K562 (cell line): ENCODE data around the gene QRICH1. TPM values are rescaled to one million over a fixed set of nuclear protein-coding genes. Genes with fewer than 3 reads are reported as not detected.

ENCODE experiments used
- BCL6 ChIP-seq: fragments of 250-450 bp; sonication (Bioruptor Pico); IDR thresholded peaks from 2 replicates; pipeline ENCODE4 v1.4.0; 2020
- BHLHE40 ChIP-seq: IDR thresholded peaks from 2 replicates; pipeline ENCODE4 v1.6.1; 2011; ENCODE audit warnings: low read length, improper control_type of control experiment
- CBFA2T2 ChIP-seq: fragments of 450-650 bp; conservative IDR thresholded peaks from 2 replicates; pipeline ENCODE4 v1.6.1; 2017; ENCODE audit warnings: mild to moderate bottlenecking
- CEBPG ChIP-seq, 3 experiments: fragments of 200-800 bp in 1 of 3; sonication (Bioruptor generic) in 1 of 3; sonication (generic) in 1 of 3; formaldehyde crosslinking in 1 of 3; IDR thresholded peaks in 2 of 3; conservative IDR thresholded peaks in 1 of 3; 2 replicates each; pipeline versions ENCODE4 v1.6.1 to v1.8.0; 2016 to 2022; ENCODE audit warnings: missing compliant biosample characterization in 2 of 3, missing genetic modification characterization in 2 of 3, mild to moderate bottlenecking in 1 of 3, missing genetic modification reagents in 1 of 3
- DPF2 ChIP-seq: fragments of 450-650 bp; IDR thresholded peaks from 2 replicates; pipeline ENCODE4 v1.6.1; 2016
- FOSL1 ChIP-seq: fragments of 200-800 bp; sonication (Bioruptor generic); conservative IDR thresholded peaks from 2 replicates; pipeline ENCODE4 v1.6.1; 2016; ENCODE audit warnings: missing genetic modification characterization, missing compliant biosample characterization
- HMG20A ChIP-seq: fragments of 450-650 bp; formaldehyde crosslinking; conservative IDR thresholded peaks from 2 replicates; pipeline ENCODE4 v1.4.0; 2020; ENCODE audit warnings: mild to moderate bottlenecking, mixed read lengths
- L3MBTL2 ChIP-seq: fragments of 450-650 bp; IDR thresholded peaks from 2 replicates; pipeline ENCODE4 v1.6.1; 2016; ENCODE audit warnings: mild to moderate bottlenecking, moderate library complexity
- MBD2 ChIP-seq: sonication (generic); IDR thresholded peaks from 2 replicates; pipeline ENCODE4 v1.6.1; 2016; ENCODE audit warnings: low read depth, borderline replicate concordance
- MTA3 ChIP-seq: fragments of 450-650 bp; formaldehyde crosslinking; IDR thresholded peaks from 2 replicates; pipeline ENCODE4 v1.6.1; 2017; ENCODE audit warnings: mild to moderate bottlenecking, borderline replicate concordance
- NR2C1 ChIP-seq, 2 experiments: fragments of 450-650 bp; IDR thresholded peaks; 2 replicates each; pipeline ENCODE4 v1.6.1; 2017; ENCODE audit warnings: mild to moderate bottlenecking in 2 of 2, antibody characterized with exemption in 1 of 2, inconsistent platforms in 1 of 2, missing compliant biosample characterization in 1 of 2, missing genetic modification characterization in 1 of 2
- NR3C1 ChIP-seq: sonication (generic); formaldehyde crosslinking; IDR thresholded peaks from 2 replicates; pipeline ENCODE4 v1.8.1; 2022; ENCODE audit warnings: missing genetic modification reagents
- POLR2A ChIP-seq: fragments of 450-650 bp; conservative IDR thresholded peaks from 2 replicates; pipeline ENCODE4 v1.6.1; 2016
- PRPF4 ChIP-seq: fragments of 200-400 bp; formaldehyde crosslinking; IDR thresholded peaks from one replicate; pipeline ENCODE4 v1.6.1; 2017; ENCODE audit warnings: low read length, low read depth, mild to moderate bottlenecking; ENCODE audit not compliant: insufficient read depth, poor library complexity, severe bottlenecking
- RAD51 ChIP-seq: fragments of 450-650 bp; IDR thresholded peaks from 2 replicates; pipeline ENCODE4 v1.7.1; 2016; ENCODE audit warnings: low read depth, mild to moderate bottlenecking, borderline replicate concordance
- RBM25 ChIP-seq: fragments of 200-400 bp; formaldehyde crosslinking; IDR thresholded peaks from 2 replicates; pipeline ENCODE4 v1.6.1; 2018; ENCODE audit warnings: low read length, low read depth, moderate library complexity; ENCODE audit not compliant: severe bottlenecking
- SMARCC2 ChIP-seq: fragments of 450-650 bp; IDR thresholded peaks from 2 replicates; pipeline ENCODE4 v1.6.1; 2017; ENCODE audit warnings: antibody characterized with exemption, moderate library complexity, mild to moderate bottlenecking, low read depth
- SOX6 ChIP-seq: fragments of 450-650 bp; IDR thresholded peaks from 2 replicates; pipeline ENCODE4 v1.6.1; 2014; ENCODE audit warnings: mild to moderate bottlenecking
- TAF7 ChIP-seq: fragments of 450-650 bp; IDR thresholded peaks from 2 replicates; pipeline ENCODE4 v1.6.1; 2016; ENCODE audit warnings: missing genetic modification characterization, missing compliant biosample characterization
- ZBTB7A ChIP-seq: IDR thresholded peaks from 2 replicates; pipeline ENCODE4 v1.6.1; 2011; ENCODE audit warnings: low read depth, mild to moderate bottlenecking, low read length, moderate library complexity, borderline replicate concordance; ENCODE audit not compliant: control insufficient read depth
- ZNF140 ChIP-seq: fragments of 250-450 bp; sonication (Bioruptor Pico); IDR thresholded peaks from 2 replicates; pipeline ENCODE4 v1.8.0; 2021; ENCODE audit warnings: moderate library complexity, mild to moderate bottlenecking, inconsistent platforms
- ZSCAN32 ChIP-seq: fragments of 450-650 bp; formaldehyde crosslinking; IDR thresholded peaks from 2 replicates; pipeline ENCODE4 v1.4.0; 2020; ENCODE audit warnings: mild to moderate bottlenecking, moderate library complexity
- ZZZ3 ChIP-seq: fragments of 450-650 bp; IDR thresholded peaks from 2 replicates; pipeline ENCODE4 v1.6.1; 2016; ENCODE audit warnings: antibody characterized with exemption, mild to moderate bottlenecking, moderate library complexity
- polyA plus RNA-seq, 8 experiments: library from polyadenylated mRNA; depleted of rRNA in 4 of 8; stranded (reverse) in 5 of 8; unstranded in 3 of 8; fragments of >200 nt; fragmentation: Nextera tagmentation in 2 of 8; fragmentation: Illumina TruSeq in 1 of 8; extraction: Ambion mirVana in 2 of 8; extraction: Trizol in 1 of 8; gene quantifications; 2 replicates each; pipeline versions ENCODE4 v1.2.1 to v1.2.3, GENCODE V29; 2011 to 2014; ENCODE audit warnings: inconsistent platforms in 1 of 8, missing spikeins in 1 of 8
- total RNA-seq, 7 experiments: library from RNA; depleted of rRNA in 6 of 7; stranded (reverse); fragments of >200 nt in 6 of 7; fragmentation: Illumina TruSeq in 2 of 7; extraction: Trizol in 2 of 7; gene quantifications; 2 replicates each; pipeline versions ENCODE4 v1.2.1 to v1.2.3, GENCODE V29; 2011 to 2021; ENCODE audit warnings: low replicate concordance in 1 of 7
- TF ChIP-seq, protein P1 (sequence below): fragments of 250-450 bp; sonication (Bioruptor Pico); IDR thresholded peaks from 2 replicates; pipeline ENCODE4 v1.5.0; 2020; ENCODE audit warnings: mild to moderate bottlenecking
- TF ChIP-seq, protein P2 (sequence below), 2 experiments: fragments of 450-650 bp; conservative IDR thresholded peaks; 2 replicates each; pipeline ENCODE4 v1.6.1; 2017; ENCODE audit warnings: mild to moderate bottlenecking in 2 of 2, moderate library complexity in 2 of 2
- TF ChIP-seq, protein P3 (sequence below): sonication (generic); formaldehyde crosslinking; IDR thresholded peaks from 2 replicates; pipeline ENCODE4 v1.5.0; 2020; ENCODE audit warnings: missing genetic modification reagents

QRICH1 gene
- total and polyA plus RNA-seq, 9 of the 15 experiments (the other 6 are each of a cell fraction or from before 2014, with no cell fraction given), result 20.1 to 99.2 (median 56.7) TPM

DNA sequence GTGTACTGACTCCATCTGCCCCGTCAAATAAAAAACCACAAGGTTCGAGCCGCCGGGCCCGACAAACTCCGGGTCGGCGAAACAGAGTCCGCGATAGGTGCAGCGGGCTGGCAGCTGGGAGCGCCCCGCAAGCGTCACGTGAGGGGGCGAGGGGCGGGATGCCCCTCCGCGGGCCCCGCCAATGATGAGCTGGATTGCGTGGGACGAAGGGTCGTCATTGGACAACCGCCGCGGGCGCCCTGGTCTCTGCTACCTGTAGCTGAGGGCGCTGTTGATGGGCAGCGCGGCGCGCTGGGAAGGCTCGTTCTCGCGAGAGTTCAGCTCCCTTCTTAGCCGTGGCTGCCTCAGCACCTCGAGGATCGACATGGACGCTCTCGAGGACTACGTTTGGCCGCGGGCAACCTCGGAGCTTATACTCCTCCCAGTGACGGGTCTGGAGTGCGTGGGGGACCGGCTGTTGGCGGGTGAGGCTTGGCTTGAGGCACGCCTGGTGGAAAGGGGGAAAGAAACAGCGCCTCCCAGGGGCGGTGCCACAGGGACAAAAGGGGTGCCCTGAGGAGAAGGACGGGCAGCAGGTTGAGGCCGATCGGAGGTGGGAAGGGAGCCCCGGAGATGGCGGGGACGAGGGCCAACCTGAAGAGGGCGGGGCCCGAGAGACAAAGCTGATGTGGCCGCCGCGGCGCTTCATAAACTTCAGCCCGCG is 86.7 kb downstream of the QRICH1 start, which contains the start of gene WDR6 (continued):
- peak; percentile 31; the same call in 1 of the 2 replicates for TF ChIP-seq SOX6
- peak; percentile 94 for TF ChIP-seq RAD51
- peak; percentile 2 for TF ChIP-seq PRPF4
- TF ChIP-seq NR3C1, result no peak
- no peak for TF ChIP-seq HMG20A
- peak; percentile 97 for TF ChIP-seq RBM25
- TF ChIP-seq FOSL1, result 0 out of 2 replicates have a peak, but pooled peaks have one; percentile 26
- TF ChIP-seq ZZZ3, result no peak
- TF ChIP-seq, protein P1, sequence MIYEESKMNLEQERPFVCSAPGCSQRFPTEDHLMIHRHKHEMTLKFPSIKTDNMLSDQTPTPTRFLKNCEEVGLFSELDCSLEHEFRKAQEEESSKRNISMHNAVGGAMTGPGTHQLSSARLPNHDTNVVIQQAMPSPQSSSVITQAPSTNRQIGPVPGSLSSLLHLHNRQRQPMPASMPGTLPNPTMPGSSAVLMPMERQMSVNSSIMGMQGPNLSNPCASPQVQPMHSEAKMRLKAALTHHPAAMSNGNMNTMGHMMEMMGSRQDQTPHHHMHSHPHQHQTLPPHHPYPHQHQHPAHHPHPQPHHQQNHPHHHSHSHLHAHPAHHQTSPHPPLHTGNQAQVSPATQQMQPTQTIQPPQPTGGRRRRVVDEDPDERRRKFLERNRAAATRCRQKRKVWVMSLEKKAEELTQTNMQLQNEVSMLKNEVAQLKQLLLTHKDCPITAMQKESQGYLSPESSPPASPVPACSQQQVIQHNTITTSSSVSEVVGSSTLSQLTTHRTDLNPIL (CRISPR knock-in tag), result no peak
- TF ChIP-seq CEBPG (CRISPR knock-in tag; IDR thresholded peaks at IDR 0.05), result peak; percentile 57; the same call in 1 of the 2 replicates
- no peak for TF ChIP-seq CEBPG (tag; conservative IDR thresholded peaks at IDR 0.05 in 1 of 2, IDR thresholded peaks at IDR 0.05 in 1 of 2)
- peak; percentile 63 for TF ChIP-seq CBFA2T2
- peak; percentile 63; the same call in 1 of the 2 replicates for TF ChIP-seq ZBTB7A
- TF ChIP-seq NR2C1 (IDR thresholded peaks at IDR 0.05), result 0 out of 2 replicates have a peak, but pooled peaks have one; percentile 10
- no peak for TF ChIP-seq NR2C1 (tag; IDR thresholded peaks at IDR 0.05)
- peak; percentile 79; the same call in 1 of the 2 replicates for TF ChIP-seq SMARCC2
- TF ChIP-seq TAF7, result peak; percentile 64; the same call in 1 of the 2 replicates
- peak; percentile 89; the same call in 1 of the 2 replicates for TF ChIP-seq MBD2
- TF ChIP-seq, protein P2, sequence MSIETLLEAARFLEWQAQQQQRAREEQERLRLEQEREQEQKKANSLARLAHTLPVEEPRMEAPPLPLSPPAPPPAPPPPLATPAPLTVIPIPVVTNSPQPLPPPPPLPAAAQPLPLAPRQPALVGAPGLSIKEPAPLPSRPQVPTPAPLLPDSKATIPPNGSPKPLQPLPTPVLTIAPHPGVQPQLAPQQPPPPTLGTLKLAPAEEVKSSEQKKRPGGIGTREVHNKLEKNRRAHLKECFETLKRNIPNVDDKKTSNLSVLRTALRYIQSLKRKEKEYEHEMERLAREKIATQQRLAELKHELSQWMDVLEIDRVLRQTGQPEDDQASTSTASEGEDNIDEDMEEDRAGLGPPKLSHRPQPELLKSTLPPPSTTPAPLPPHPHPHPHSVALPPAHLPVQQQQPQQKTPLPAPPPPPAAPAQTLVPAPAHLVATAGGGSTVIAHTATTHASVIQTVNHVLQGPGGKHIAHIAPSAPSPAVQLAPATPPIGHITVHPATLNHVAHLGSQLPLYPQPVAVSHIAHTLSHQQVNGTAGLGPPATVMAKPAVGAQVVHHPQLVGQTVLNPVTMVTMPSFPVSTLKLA (conservative IDR thresholded peaks at IDR 0.05), result peak; percentile 74 to 81
- TF ChIP-seq, protein P3, sequence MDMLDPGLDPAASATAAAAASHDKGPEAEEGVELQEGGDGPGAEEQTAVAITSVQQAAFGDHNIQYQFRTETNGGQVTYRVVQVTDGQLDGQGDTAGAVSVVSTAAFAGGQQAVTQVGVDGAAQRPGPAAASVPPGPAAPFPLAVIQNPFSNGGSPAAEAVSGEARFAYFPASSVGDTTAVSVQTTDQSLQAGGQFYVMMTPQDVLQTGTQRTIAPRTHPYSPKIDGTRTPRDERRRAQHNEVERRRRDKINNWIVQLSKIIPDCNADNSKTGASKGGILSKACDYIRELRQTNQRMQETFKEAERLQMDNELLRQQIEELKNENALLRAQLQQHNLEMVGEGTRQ (CRISPR knock-in tag), result peak; percentile 98
- TF ChIP-seq BHLHE40, result peak; percentile 98
- no peak for TF ChIP-seq ZSCAN32
- TF ChIP-seq DPF2, result 0 out of 2 replicates have a peak, but pooled peaks have one; percentile 52
- peak; percentile 50 for TF ChIP-seq MTA3
- TF ChIP-seq POLR2A, result peak; percentile 94
- no peak for TF ChIP-seq BCL6 (CRISPR knock-in tag)
- peak; percentile 93 for TF ChIP-seq L3MBTL2
- no peak for TF ChIP-seq ZNF140 (CRISPR knock-in tag)
